Right renal cortex interstitium (tissue), 3 donors: ENCODE measurements around the gene VPS39. TPM values are rescaled to one million over a fixed set of nuclear protein-coding genes. Genes with fewer than 3 reads are reported as not detected.
A peak's percentile ranks its signal among the peaks of the same experiment; 100 is the strongest.

Source experiments
- DNase-seq, 3 donors: peaks; one replicate each; pipeline ENCODE4 v3.0.0-alpha.2; 2013; ENCODE audit warnings: low read depth in 3 of 3, low spot score in 2 of 3
- polyA plus RNA-seq, 3 donors: library from polyadenylated mRNA; unstranded; fragments of 120-200 nt; gene quantifications; one replicate each; pipeline ENCODE4 v1.2.1, GENCODE V29; 2013; ENCODE audit not compliant: insufficient read length in 3 of 3

Gene VPS39
- polyA plus RNA-seq, 3 donors = 58.5 to 61.4 (median 59.8) TPM

DNA sequence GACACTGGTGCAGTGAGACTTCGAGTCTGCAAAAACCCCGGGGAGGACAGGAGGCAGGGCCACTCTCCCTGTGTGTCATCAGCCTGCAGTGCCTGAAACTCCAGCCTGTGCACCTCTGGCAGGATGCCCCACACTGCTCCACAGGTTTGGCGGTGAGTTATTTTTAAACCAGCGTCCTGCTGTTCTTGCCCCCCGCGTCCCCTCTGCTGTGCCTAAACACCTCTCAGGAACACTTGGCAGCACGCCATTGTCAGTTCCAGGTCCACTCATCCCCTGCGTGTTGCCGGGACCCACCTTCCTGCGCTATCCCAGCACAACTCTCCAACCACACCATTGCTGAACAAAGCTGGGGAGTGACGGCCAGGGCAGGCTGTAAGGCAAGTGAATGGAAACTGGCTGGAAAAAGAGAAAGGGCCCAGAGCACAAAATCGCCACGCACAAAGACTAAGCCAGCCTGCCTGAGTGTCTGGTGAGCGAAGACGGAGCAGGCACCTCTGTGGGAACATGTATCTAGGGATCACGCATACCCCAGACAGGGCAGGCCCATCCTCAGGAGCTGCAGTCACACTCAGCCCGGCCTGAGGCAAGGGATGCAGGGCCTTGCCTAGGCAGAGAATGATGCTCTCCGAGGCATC lies 48.6 kb downstream of the VPS39 start:
- DNase-seq = no peak

DNA sequence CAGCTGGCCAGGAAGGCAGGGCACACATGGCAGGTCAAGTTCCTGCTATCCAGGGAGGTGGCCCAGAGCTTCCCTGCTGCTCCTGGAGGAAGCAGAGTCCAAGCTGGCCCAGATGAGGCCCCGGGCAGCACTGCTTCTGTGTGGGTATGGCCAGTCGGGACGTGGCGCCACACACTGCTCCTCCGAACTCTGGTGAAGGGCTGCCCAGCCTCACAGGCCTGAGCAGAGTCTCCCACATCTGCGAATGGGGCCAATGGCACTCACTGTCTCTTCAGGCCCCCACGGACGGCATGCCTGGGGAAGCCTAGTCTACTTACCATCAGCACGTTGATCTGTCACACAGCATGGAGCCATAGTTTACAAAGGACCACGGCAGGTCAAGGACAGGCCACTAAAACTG lies 49.2 kb downstream of the VPS39 start:
- no peak for DNase-seq

DNA sequence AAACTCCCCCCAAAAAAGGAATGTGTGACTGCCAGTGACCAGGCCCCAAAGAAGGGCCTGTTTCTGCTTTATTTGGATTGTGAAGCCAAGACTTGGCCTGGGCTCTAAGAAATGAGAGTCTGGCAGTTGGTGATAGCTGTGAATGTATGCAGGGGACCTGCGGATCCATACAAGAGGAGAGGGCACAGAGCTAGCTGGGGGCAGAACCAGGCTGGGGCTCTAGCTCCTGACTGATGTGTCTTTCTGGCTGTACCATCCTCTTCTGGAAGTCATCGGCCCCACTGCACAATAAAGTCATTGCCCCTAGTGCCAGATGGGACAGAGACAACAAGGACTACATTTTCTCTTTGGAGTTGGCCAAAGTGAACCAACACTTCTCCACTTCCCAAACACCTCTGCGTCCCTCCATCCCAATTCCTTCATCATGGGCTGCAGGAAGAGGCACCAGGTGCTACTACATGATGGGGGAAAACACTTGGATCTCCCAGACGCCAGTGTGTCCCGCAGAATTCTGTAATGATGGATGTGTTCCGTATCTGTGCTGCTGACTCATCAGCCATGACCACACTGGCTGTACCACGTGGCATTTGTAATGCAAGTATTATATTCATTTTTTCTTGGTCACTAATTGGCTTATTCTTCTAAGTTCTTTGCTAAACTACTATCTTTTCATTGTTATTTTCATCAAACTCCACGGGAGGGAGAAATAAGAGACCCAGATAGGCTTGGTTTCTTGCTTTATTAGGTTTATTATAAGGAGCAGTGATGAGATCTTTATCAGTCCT lies 49.9 kb downstream of the VPS39 start:
- DNase-seq = no peak

DNA sequence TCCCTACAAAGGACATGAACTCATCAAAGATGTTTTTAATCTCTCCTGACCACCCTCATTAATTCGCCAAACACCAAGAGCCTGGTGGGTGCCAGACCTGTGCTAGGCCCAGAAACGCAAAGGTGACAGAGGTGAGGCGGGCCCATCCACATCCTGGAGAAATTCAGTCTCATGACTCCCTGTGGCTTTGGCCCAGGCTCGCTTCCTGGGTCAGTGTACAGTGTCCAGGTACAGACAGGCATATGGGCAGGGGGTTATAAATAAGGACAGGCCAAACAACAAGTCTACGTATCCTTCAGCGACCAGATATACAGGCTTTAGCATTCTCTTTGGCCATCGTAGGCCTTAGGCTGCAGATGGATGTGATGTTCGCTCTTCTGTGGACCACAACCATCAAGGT lies 50.7 kb downstream of the VPS39 start:
- DNase-seq = no peak

DNA sequence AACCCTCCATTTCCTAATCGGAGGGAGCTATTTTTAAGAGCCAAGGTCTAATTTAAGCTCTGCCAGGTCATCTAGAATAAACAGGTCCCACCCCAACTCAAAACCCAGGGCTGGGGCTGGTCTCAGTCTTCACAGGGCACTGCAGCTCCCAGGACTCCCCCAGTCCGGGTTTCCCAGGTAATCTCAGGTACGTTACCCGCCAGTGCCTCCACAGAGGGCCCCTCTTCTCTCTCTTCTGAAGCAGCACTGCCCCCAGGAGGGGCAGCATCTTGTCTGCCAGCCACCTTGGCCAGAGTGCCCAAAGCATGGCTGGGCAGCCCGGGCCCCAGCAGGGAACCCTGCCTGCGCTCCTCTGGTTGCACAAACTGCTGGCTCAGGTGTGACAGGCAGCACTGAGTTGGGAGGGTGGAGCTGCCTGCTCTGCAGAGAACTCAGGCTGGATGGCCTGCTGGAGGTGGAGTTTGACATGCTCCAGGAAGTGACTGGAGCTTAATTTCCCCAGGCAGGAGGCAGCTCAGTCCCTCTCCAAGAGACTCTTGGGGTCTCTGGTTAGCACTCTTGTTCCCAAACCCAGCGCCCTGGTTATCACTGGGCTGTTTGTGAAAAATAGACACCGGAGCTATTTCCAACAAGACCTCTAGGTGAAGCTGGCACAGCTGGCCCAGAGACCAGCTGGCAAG lies 51.7 kb downstream of the VPS39 start, which contains the start of gene PLA2G4F:
Gene PLA2G4F (minus strand): TSS at position 394 of the 680 bp plus-strand sequence. CDS start 87 bp downstream, at position 307.
- DNase-seq = no peak

DNA sequence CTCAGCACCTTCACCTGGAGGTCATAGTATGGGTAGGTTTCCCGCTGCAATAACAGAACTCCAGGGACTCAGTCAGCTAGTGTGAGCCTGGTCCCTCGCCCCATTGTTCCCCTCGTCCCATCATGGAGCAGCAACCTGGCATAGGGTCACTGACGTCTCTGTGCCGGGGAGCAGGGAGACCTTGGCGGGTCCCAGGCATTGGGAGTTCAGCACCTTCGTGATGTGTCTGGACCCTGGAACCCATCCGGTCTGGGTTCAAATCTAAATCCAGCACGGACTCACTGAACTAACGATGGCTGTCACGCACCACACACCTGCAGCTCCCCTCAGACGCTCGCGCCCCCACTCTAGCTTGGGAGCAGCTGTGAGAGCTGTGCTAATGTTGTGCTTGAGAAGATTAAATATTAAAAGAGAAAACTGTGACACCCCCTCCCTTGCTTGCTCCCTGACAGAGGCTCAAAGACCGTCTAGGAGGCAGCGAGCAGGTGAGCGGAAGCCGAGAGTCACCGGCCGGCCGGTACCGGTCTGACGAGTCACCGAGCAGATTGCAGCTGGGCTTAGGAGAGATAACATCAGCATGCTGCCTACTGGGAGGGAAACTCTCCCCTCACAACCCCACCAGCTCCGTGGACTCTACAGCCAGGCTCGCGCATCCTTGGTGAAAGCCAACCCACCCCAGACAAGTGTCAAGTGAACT lies 52.4 kb downstream of the VPS39 start:
- DNase-seq = no peak

DNA sequence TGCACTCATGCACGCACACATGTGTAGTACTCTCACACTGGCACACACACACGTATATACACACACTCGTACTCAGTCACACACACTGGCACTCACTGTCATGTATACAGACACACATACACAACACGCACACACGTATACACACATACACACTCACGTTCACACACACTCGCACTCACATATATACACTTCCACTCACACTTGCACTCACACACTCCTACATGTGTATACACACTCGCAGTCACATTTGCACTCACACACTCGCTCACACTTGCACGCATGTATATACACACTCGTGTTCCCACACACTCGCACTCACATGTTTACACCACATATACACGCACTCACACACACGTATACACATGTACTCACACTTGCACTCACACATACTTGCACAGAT lies 53.1 kb downstream of the VPS39 start:
- no peak for DNase-seq

DNA sequence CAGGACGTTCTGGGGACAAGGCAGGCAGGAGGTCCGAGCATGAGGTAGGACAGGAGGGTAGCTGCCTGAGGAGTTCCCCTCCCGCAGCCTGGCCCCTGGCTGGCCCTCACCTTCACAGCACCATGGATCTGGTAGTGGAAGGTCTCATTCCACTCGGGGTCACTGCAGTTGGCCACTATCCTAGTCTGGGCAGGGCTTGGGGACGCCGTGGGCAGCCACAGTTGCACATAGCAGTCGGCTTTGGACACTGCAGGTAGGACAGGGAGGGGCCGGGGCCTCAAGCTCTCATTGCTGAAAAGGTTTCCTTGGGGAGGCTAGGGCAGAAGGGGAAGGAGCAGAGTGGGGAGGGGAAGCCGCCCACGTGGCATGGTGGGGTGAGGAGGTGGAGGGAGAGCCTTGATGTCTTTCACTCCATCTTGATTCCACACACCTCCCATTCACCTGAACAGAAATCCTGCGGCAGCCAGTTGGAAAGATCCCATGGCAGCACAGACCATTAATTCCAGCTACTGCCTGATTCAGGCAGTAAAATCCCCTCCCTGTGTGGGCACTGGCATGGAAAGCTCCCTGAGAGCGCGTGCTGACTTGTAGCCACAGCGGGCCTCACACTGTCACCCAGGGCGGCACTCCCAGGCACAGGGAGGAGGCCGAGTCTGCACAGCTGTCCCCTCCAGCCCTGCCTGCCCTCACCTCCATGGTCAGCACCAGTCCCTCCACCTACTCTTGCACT lies 53.7 kb downstream of the VPS39 start:
- peak in 2 of 3 donors; percentile 67 to 73 for DNase-seq

DNA sequence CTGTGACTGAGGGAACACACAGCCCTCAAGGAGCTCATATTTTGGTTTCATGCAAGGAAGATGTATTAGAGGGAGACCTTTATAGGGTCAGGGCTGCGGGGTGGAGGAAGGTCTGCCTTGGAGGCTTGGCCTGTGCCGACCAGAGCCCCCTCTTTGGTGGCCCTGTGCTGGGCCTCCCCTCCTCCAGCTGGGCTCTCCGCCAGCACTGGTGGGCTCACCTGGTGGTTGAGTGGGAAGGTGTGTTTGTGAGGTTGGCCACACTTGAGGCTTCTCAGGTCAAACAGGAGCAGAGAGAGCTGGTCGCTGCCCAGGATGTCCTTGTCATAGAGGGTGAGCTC lies 54.3 kb downstream of the VPS39 start:
- DNase-seq = no peak

DNA sequence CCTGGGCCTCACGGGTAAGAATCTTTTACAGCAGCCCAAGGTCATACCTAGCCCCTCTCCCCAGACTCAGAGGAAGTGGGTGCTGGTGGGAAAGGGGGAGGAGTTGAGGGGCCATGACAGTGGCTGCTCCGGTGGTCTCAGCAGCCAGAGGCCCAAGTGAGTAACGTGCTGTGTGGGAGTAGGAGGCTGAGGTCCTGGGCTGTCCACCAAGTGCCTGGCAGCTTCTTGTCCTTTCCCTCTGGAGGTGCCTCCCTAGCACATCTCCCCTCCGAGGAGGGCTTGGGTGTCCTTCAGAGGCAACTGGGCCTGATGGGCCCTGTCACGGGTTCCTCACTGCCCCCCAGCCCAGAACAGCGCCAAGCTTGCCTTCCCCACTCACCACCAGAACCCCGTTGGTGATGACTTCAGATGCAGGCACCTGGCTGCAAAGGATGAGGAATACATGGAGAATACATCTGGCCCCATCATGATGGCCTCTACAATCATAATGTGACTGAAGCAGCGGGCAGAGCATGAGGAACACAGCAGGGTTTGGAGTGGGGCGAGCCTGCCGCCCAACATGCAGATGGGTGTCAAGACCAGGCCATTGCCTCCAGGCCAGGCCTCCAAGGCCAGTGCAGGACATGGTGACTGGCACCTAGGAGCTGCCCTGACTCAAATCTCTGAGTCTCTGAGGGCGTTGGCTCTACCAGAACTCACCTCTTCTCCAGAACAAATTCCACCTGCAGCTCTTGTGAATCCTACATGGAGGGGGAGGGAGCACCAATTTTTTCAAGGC lies 55.0 kb downstream of the VPS39 start:
- no peak for DNase-seq

DNA sequence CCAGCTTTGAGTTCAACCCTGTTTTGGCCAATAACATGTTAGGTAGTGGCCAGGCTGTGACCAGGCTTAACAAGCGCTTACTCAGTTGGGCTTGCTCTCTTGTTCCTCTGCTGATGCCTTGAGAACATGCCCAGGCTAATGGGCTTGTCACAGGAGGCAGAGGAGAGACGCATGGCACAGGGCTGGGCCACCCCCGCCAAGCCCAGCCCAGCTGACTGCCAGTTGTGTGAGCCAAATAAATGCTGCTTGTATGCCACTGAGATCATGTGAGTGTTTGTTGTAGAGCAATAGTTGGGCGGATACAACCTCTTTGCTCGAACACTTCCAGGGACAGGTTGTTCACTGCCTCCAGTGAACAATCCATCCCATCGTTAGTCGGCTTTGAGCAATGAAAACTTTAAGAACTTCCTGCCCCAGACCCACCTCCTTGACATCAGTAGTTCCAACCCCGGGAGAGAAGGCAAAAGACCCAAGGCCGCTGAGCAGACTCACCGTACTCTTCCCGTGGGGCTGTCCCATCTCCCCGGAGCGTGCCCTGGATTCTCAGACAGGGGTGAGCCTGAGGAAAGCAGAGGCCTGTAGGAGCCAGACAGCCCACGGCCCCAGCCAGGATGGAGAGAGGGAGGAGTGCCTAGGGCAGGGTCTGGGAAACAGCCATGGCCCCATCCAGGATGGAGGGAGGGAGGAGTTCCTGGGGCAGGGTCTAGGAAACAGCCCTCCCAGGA lies 55.7 kb downstream of the VPS39 start:
- DNase-seq = no peak

DNA sequence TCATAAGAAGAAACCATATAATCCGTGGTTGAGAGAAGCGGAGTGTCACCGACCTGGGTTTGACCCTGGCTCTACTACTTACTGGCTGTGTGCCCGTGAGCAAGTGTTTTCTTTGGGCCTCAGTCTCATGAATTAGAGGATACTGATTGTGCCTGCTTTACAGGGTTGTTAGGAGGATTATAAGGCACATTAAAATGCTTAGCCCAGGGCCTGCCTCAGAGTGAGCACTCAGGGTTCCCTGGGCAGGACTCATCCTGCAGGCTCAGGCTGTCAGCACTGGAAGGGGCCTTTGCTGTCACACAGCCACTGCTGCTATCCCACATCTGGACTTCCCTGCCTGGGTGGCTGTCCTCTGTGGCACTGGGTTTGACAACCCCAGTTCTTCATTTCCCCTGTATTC lies 56.4 kb downstream of the VPS39 start:
- DNase-seq = no peak

DNA sequence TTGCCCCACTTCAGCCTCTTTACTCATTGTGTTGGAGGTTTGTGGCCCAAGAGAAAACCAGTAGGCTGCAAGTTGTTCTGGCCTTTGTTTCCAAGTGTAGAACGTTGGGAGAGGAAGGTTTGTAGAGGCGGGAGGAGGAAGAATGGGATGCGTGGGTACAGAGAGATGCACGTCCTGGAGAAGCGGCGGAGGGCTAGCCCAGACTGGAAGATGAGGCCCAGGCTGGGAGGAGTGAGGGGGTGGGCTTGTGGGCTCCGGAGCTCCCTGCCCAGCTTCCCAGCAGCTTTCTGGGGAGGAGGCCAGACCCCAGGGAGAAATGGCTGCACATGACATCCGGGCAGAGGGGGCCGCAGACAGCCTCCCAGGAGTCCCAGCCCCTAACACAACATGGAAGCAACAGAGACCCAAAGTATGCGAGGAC lies 57.0 kb downstream of the VPS39 start:
- DNase-seq = no peak

DNA sequence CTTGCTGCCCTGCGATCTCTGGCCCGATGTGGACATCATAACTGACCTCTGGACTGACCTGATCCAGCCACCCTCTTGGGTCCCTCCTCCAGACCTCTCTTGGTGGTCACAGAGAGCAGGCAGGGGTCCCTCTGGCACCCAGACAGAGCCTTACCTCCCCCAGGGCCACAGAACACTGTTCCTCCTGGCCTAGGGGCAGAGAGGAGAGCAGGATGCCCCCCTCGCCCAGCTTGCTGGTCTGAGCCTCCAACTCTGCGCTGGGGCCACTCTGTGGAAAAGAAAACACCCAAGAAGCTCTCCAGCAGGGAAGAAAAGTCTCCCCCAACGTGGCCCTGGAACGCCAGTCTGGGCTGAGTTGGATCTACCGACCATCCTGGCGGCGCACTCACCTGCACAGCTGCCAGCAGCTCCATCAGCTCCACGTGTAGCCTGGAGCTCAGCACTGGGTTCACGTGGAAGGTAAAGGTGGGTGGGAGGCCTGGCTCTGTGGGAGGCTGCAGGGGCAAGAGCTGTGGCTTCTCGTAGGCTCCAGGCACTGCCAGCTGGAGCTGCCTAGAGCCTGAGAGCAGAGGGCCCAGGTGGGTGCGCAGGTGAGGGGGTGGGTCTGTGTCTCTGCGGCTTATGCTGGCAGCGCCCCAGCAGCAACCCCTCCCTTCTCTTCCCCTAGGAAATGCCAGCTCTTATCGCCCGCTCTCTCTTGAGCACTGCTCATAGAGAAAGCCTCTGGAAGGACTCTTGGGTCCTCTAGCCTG lies 57.7 kb downstream of the VPS39 start:
- no peak for DNase-seq

DNA sequence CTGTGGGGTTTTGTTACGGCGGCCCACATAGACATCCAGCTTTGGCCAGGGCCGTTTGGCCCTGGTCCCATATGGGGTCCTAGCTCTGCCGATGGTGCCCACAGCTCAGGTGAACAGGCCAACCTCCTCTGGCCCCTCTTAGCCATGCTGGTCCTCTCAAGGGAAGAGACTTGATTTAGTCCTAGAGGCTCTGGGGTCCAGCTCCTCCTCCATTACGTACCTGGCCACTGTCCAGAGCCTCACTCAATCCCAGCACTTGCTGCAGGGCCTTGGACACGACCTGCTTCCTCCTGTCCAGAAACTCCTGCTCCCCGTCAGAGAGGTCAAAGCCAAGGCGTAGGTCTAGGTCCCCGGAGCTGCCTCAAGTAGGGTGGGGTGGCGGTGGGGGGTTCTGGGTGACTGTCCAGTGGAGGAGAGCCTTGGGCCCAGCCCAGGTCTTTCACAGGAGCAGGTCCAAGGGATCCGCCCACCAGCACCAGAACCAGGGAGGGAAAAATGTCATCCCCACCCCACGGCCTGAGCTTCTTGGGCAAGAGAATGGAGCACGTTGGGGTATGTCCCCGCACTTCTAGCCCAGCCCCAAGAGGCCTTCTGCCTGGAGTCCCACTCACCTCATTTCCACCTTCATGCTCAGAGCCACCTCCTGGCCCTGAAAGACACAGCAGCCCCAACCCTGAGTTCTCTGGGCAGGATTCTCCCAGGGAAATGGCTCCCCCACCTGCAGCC lies 58.4 kb downstream of the VPS39 start:
- DNase-seq = no peak

DNA sequence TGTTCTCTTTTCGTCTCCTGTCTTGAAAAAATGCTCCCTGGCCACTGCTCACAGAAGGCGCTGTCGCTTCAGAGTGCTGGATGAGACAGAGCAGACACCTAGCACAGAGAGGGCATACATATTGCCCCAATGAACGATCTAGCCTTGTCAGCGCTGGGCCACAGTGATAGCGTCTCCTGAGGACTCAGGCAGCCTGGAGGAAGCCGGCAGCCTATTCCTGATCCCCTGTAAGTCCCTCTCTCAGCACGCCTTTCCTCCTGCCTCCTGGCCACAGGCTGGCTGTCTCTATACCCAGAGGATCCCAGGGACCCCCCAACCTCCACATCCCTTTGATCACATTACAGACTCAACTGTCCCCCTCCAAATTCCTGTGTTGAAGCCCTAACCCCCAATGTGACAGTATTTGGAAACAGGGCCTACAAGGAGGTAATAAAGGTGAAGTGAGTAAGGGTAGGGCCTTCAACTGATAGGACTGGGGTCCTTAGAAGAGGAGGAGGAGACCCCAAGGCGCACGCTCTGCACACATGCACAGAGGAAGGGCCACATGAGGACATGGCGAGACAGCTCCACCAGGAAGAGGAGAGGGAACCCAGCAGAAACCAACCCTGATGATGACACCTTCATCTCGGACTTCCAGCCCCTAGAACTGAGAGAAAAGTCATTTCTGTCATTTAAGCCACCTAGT lies 59.2 kb downstream of the VPS39 start:
- no peak for DNase-seq

DNA sequence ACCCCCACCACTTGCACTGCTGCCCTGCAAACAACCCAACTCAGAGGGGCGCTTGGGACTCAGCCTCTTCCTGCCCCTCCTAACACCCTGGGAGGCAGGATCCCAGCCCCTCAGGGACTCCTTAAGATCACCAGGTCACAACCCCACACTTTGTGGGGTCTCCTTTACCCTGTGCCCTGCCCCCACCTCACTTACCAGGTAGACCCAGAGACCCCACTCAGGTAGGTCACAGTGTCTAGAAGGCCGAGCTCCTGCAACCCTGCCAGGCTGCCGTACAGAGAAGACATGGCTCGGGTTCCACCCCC lies 60.7 kb downstream of the VPS39 start:
- no peak for DNase-seq
